Duodenal mucosa (tissue), 2 donors: ENCODE data around the gene KLHL24.
"Not testable (repeated sequence)": the region's sequence is repeated elsewhere in the genome, so short reads cannot be mapped to it uniquely, and the experiment has no call there.

ENCODE experiments used
- H3K27ac ChIP-seq: one replicate; pipeline ENCODE4 v1.7.0; 2013; ENCODE audit warnings: low read depth, low read length
- H3K27me3 ChIP-seq, 2 donors: one replicate each; pipeline ENCODE4 v1.7.0; 2013; ENCODE audit warnings: low read length in 2 of 2, control low read depth in 1 of 2; ENCODE audit not compliant: insufficient read depth in 2 of 2, control insufficient read depth in 1 of 2
- H3K36me3 ChIP-seq, 2 donors: one replicate each; pipeline ENCODE4 v1.7.0; 2013; ENCODE audit warnings: low read length in 2 of 2, control low read depth in 1 of 2; ENCODE audit not compliant: insufficient read depth in 2 of 2, control insufficient read depth in 1 of 2
- H3K4me1 ChIP-seq, 2 donors: one replicate each; pipeline ENCODE4 v1.7.0; 2013; ENCODE audit warnings: low read length in 2 of 2, control low read depth in 1 of 2; ENCODE audit not compliant: insufficient read depth in 2 of 2, control insufficient read depth in 1 of 2
- H3K4me3 ChIP-seq, 2 donors: one replicate each; pipeline ENCODE4 v1.7.0; 2013; ENCODE audit warnings: low read length in 2 of 2, low read depth in 1 of 2
- H3K9ac ChIP-seq, 2 donors: one replicate each; pipeline ENCODE4 v1.7.0; 2013; ENCODE audit warnings: low read length in 2 of 2, low read depth in 1 of 2
- H3K9me3 ChIP-seq, 2 donors: one replicate each; pipeline ENCODE4 v1.7.0; 2013; ENCODE audit warnings: low read length in 2 of 2, control low read depth in 1 of 2; ENCODE audit not compliant: control insufficient read depth in 1 of 2

KLHL24 gene, protein sequence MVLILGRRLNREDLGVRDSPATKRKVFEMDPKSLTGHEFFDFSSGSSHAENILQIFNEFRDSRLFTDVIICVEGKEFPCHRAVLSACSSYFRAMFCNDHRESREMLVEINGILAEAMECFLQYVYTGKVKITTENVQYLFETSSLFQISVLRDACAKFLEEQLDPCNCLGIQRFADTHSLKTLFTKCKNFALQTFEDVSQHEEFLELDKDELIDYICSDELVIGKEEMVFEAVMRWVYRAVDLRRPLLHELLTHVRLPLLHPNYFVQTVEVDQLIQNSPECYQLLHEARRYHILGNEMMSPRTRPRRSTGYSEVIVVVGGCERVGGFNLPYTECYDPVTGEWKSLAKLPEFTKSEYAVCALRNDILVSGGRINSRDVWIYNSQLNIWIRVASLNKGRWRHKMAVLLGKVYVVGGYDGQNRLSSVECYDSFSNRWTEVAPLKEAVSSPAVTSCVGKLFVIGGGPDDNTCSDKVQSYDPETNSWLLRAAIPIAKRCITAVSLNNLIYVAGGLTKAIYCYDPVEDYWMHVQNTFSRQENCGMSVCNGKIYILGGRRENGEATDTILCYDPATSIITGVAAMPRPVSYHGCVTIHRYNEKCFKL

DNA sequence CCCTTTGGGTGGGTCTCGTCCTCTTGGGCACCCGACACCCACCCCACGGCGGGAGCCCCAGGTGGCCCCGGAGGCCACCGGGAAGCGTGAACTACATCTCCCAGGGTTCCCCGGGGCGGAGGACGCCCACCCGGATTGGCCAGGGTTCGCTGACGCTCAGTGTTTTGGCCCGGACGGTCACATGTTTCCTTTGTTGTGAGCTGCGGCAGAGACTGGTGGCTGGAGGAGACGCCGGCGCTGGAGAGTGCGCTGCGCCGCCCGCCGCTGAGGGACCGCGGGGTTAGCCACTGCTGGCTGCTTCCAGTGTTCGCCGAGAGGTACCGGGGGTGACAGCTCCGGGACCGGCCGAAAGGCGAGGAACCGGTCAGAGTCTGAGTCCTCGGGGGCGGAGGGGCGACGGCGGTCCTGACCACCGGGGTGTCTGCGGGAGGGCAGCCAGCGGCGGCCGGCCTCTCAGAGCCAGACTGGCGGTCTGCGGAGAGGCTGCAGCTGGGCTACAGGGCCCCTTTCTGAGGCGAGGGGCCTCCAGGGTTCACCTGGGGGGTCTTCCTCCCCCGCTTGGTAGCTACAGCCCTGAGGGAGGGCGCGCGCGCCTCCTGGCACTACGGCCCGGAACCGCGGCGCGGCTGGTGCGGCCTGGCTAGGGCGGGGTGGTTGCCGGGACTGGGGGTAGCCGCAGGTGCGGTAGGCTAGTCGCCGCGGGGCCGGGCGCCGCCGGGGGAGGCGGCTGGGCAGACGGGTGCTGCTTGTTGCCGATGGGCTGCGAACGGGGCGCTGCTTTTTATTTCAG is at the start of gene KLHL24:
KLHL24 (plus strand) TSS at position 193 of the 790 bp plus-strand sequence. CDS start 14,734 bp downstream, outside the sequence.
- Histone ChIP-seq H3K36me3 (no peaks in the 10 kb centered on the region), H3K27ac (peak within 1 kb of the TSS; percentile 99), H3K9me3 (no peaks in the 10 kb centered on the region), H3K9ac (peak within 1 kb of the TSS; percentile 94), H3K4me3 (peak within 1 kb of the TSS; percentile 91 to 92), H3K27me3 (no peaks in the 10 kb centered on the region), H3K4me1 (peaks cover 7 to 19% of the 10 kb centered on the region in 2 donors)

DNA sequence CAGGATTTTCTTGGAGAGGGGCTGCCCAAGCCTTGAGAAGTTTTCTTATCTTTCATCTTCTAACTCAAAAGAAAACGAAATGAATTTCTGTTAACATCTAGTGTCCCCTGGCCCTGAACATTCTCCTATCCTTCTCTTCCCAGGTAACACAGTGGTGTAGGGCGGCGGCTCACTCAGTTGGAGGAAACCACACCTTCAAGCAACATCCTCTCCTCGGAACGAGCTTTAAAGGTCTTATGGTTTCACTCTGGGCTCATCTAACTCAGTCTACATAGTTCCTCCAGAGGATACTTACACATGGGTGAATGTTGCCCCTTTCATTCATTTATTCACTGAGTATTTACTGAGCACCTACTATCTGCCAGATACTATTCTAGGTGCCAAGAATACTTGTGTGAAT is 48.9 kb upstream of the KLHL24 start:
- Histone ChIP-seq H3K4me3 (no peak overlapping the region), H3K9me3 (no peaks in the 10 kb centered on the region), H3K4me1 (peaks cover 24 to 25% of the 10 kb centered on the region in 2 donors), H3K27ac (no peak overlapping the region), H3K36me3 (no peaks in the 10 kb centered on the region), H3K9ac (no peak overlapping the region), H3K27me3 (no peaks in the 10 kb centered on the region)

DNA sequence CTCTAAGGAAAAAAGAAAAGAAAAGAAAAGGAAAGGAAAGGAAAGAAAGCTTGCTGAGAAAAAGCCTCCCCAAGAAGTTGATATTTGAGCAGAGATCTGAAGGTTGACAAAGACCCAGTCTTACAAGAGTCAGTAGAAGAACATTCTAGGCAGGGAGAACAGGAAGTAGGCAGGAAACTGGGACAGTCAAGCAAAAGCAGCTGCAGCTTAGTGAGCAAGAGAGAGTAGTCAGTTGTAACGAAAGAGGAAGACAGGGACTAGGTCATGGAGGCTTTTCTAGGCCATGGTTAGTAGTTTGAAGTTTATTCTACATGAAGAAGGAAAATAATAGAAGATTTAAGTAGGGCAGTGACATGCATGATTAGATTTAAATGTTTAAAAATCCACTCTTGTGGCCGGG is 48.1 kb upstream of the KLHL24 start:
- no peak overlapping the region for H3K9ac ChIP-seq
- no peaks in the 10 kb centered on the region for H3K9me3 ChIP-seq
- peaks cover 25 to 29% of the 10 kb centered on the region in 2 donors for H3K4me1 ChIP-seq
- H3K27me3 ChIP-seq = no peaks in the 10 kb centered on the region
- no peak overlapping the region for H3K4me3 ChIP-seq
- H3K36me3 ChIP-seq = no peaks in the 10 kb centered on the region
- no peak overlapping the region for H3K27ac ChIP-seq

DNA sequence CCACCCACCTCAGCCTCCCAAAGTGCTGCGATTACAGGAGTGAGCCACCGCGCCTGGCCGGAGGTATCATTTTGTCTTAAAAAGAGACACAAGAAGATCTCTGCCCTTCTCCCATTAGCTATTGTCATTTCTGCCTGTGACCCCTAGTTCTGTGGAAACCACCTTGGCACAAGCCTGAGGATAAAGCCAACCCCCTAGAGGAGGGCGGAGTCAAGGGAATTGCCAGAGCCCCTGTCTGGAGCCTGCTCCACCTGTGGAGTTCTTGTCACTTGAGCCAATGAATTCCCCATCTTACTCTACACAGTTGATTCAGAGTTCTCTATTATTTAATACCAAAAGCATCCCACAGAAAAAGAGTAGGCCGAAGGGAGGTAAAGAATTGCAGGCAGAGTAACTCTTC is 45.0 kb upstream of the KLHL24 start:
- H3K9ac ChIP-seq = no peak overlapping the region
- peaks cover 0 to 6% of the 10 kb centered on the region in 2 donors for H3K4me1 ChIP-seq
- H3K9me3 ChIP-seq = no peaks in the 10 kb centered on the region
- H3K27me3 ChIP-seq = no peaks in the 10 kb centered on the region
- no peak overlapping the region for H3K27ac ChIP-seq
- H3K36me3 ChIP-seq = no peaks in the 10 kb centered on the region
- H3K4me3 ChIP-seq = no peak overlapping the region

DNA sequence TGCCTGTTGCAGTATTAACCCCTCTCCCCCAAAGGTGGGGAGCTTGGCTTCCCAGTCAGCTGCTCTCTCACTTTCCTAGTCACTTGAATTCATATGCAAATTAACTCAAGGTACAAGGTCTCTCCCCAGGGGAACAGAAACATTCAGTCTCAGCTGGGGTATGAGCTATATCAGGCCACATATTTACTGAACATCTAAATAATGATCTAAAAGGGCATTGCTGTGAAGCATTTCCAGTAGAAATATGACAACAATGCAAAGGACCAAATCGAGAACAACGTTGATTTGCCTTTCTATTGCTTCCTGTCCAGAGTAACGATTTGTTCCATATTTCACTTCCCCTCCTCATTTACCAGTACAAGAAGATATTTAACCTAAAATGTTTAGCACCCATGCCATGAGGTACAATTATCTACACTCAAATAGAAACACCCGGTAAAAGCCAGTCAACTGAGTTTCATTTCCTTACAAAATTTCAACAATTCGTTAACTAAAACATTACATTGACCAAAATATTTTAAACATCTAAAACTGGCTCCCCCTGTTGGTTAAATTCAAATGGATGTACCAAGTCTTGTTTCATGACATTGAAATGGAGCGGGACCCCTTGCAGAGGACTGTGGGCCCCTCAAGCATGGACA is 43.4 kb upstream of the KLHL24 start:
- H3K27ac ChIP-seq = no peak overlapping the region
- no peak overlapping the region for H3K9ac ChIP-seq
- H3K9me3 ChIP-seq = no peaks in the 10 kb centered on the region
- H3K27me3 ChIP-seq = no peaks in the 10 kb centered on the region
- peaks cover 0 to 6% of the 10 kb centered on the region in 2 donors for H3K4me1 ChIP-seq
- no peaks in the 10 kb centered on the region for H3K36me3 ChIP-seq
- peak overlapping the region in 1 of 2 donors; percentile 0 for H3K4me3 ChIP-seq

DNA sequence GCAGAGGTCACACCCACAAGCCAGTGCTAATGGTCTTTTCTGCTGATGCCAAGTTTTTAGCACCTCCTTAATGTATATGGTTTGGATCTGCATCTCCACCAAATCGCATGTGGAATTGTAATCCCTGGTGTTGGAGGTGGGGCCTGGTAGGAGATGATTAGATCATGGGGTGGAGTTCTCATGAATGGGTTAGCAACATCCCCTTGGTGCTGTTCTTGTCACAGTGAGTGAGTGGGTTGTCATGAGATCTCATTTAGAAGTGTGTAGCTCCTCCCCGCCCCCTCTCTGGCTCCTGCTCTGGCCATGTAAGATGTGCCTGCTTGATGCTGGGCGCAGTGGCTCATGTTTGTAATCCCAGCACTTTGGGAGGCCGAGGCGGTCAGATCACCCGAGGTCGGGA is 42.6 kb upstream of the KLHL24 start:
- no peaks in the 10 kb centered on the region for H3K27me3 ChIP-seq
- H3K9me3 ChIP-seq = no peaks in the 10 kb centered on the region
- H3K4me3 ChIP-seq = no peak overlapping the region
- H3K4me1 ChIP-seq = peaks cover 0 to 6% of the 10 kb centered on the region in 2 donors
- H3K36me3 ChIP-seq = no peaks in the 10 kb centered on the region
- H3K27ac ChIP-seq = no peak overlapping the region
- no peak overlapping the region for H3K9ac ChIP-seq

DNA sequence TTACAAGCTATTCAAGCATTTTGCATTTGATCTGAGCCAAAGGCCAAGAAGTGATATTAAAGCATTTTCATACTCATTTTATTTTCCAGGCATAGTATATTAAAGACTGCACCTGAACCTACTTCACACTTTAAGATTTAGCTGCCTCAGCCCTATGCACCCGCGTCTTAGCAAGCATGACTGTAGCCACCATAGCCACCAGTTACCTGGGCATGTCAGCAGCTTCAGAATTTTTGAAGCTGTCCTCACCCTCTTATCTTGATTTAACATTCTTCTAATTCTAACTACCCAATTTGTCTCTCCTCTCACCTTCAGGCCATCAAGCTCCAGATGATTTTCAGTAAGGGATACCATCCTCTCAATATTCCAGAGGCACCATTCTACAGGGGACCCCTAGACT is 40.8 kb upstream of the KLHL24 start:
- H3K9me3 ChIP-seq = peaks cover 0 to 6% of the 10 kb centered on the region in 2 donors
- no peak overlapping the region for H3K27ac ChIP-seq
- H3K36me3 ChIP-seq = no peaks in the 10 kb centered on the region
- H3K9ac ChIP-seq = no peak overlapping the region
- H3K4me1 ChIP-seq = peaks cover 0 to 6% of the 10 kb centered on the region in 2 donors
- H3K4me3 ChIP-seq = no peak overlapping the region
- H3K27me3 ChIP-seq = no peaks in the 10 kb centered on the region

DNA sequence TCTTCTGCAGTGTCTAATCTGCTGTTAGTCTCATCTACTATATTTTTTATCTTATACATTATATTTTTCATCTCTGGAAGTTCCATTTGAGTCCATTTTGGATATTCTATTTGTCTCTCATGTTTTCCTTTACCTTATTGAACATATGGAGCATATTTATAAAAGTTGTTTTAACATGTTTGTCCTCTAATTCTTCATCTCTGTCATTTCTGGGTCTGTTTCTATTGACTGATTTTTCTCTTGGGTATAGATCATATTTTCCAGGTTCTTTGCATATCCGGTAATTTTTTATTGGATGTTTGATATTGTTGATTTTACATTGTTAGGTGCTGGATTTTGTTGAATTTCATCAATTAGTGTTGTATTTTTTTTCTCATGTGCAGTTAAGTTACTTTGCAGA is 37.5 kb upstream of the KLHL24 start:
- Histone ChIP-seq H3K36me3 (no peaks in the 10 kb centered on the region), H3K9me3 (peaks cover 0 to 6% of the 10 kb centered on the region in 2 donors), H3K4me3 (no peak overlapping the region), H3K27ac (no peak overlapping the region), H3K4me1 (no peaks in the 10 kb centered on the region), H3K9ac (no peak overlapping the region), H3K27me3 (no peaks in the 10 kb centered on the region)

DNA sequence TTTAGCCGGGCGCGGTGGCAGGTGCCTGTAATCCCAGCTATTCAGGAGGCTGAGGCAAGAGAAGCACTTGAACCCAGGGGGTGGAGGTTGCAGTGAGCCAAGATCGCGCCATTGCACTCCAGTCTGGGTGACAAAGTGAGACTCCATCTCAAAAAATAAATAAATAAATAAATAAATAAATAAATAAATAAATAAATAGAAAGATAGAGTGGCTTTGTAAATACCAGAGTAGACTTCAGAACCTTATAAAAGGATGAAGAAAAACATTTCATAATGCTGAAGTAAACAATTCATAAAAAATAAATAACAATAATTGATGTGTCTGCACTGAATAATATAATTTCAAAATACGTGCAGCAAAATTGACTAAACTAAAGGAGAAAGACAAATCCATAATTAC is 24.1 kb upstream of the KLHL24 start:
- not testable (repeated sequence) for H3K27me3 ChIP-seq, H3K9me3 ChIP-seq, H3K27ac ChIP-seq, H3K4me1 ChIP-seq, H3K36me3 ChIP-seq, H3K4me3 ChIP-seq, H3K9ac ChIP-seq
